ENCODE data around the gene ATG2A. TPM values are rescaled to one million over a fixed set of nuclear protein-coding genes. Genes with fewer than 3 reads are reported as not detected.

ATG2A gene
- total and polyA plus RNA-seq, 9 of the 15 experiments (the other 6 are each of a cell fraction or from before 2014, with no cell fraction given), result 0.25 to 45.9 (median 5.2) TPM

DNA sequence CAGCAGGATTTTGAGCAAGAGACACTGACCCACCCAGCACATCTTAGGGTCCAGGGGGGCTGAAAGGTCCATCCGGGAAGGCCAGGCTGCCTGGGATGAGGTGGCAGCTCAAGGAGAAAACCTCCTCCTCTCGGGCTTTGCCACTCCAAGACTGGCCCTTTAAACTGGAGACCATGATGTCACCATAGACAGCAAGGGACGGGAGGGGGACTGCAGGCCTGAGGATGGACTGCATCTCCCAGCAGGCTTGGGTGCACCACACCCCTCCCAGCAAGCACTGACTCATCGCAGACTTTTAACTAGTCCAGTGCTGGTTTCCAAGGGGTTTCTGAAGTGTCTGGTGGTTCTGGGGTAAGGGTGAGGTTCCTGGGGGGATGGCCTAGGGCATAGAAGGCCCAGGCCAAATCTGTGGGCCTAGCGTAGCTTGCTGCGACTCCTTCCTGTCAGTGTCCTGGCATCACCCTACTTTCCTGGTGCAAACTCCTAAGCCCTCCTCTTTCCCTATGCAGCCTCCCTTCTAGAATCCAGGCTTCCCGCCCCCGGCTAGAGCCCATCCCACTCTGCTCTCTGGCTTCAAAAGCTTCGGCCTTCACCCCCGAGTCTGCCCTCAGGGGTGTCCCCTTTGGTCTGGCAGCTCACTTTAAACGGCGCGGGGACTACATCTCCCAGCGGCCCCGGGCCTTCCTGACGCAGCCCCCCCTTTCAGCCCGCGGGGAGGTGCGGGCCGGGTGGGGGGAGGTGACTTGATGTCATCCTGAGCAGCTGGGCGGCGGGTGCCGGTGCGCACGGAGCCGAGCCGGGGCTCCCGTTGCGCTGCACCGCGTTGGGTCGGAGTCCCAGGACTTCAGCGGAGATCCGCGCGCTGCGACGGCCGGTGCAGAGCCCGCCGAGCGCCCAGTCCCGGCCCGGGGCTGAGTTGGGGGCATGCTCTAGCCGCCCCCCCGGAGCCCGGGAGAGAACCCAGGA is 7.2 kb upstream of the ATG2A start, which contains the start of gene PPP2R5B (continued):
- TF ChIP-seq, protein P1, sequence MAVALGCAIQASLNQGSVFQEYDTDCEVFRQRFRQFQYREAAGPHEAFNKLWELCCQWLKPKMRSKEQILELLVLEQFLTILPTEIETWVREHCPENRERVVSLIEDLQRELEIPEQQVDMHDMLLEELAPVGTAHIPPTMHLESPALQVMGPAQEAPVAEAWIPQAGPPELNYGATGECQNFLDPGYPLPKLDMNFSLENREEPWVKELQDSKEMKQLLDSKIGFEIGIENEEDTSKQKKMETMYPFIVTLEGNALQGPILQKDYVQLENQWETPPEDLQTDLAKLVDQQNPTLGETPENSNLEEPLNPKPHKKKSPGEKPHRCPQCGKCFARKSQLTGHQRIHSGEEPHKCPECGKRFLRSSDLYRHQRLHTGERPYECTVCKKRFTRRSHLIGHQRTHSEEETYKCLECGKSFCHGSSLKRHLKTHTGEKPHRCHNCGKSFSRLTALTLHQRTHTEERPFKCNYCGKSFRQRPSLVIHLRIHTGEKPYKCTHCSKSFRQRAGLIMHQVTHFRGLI (CRISPR knock-in tag; IDR thresholded peaks at IDR 0.05), result no peak
- TF ChIP-seq JUND (IDR thresholded peaks at IDR 0.05; ENCODE audit: borderline replicate concordance, low read depth, low read length), result peak; percentile 100
- peak; percentile 100 for TF ChIP-seq JUND (tag; IDR thresholded peaks at IDR 0.05; ENCODE audit: borderline replicate concordance, low read depth, low read length)
- peak; percentile 63; the same call in 1 of the 2 replicates for TF ChIP-seq KLF6 (CRISPR knock-in tag; IDR thresholded peaks at IDR 0.05; ENCODE audit: borderline replicate concordance)
- 0 out of 2 replicates have a peak, but pooled peaks have one; percentile 28 for TF ChIP-seq CHD2 (IDR thresholded peaks at IDR 0.05; ENCODE audit: low read depth, low read length)
- TF ChIP-seq ZNF77 (CRISPR knock-in tag; IDR thresholded peaks at IDR 0.05), result no peak
- TF ChIP-seq CTCF (IDR thresholded peaks at IDR 0.05 in 2 of 3, conservative IDR thresholded peaks at IDR 0.05 in 1 of 3; ENCODE audit: insufficient read depth in 2 of 3, low read depth in 1 of 3, low read length in 3 of 3), result peak in 1 of 3 experiments; percentile 17; a peak in 1 of 6 replicates
- TF ChIP-seq BRD4 (IDR thresholded peaks at IDR 0.05), result no peak
- peak; percentile 86; the same call in 1 of the 2 replicates for TF ChIP-seq E2F1 (CRISPR knock-in tag; IDR thresholded peaks at IDR 0.05)
- TF ChIP-seq U2AF2 (optimal IDR thresholded peaks at IDR 0.05; ENCODE audit: low read depth, low read length), result no peak
- no peak for TF ChIP-seq PURB (CRISPR knock-in tag; IDR thresholded peaks at IDR 0.05; ENCODE audit: low read depth)
- no peak for TF ChIP-seq DIDO1 (tag; IDR thresholded peaks at IDR 0.05; ENCODE audit: low read depth)
- no peak for TF ChIP-seq PYGO2 (tag; IDR thresholded peaks at IDR 0.05)
- TF ChIP-seq SMARCC2 (IDR thresholded peaks at IDR 0.05; ENCODE audit: low read depth), result no peak
- TF ChIP-seq, protein P2, sequence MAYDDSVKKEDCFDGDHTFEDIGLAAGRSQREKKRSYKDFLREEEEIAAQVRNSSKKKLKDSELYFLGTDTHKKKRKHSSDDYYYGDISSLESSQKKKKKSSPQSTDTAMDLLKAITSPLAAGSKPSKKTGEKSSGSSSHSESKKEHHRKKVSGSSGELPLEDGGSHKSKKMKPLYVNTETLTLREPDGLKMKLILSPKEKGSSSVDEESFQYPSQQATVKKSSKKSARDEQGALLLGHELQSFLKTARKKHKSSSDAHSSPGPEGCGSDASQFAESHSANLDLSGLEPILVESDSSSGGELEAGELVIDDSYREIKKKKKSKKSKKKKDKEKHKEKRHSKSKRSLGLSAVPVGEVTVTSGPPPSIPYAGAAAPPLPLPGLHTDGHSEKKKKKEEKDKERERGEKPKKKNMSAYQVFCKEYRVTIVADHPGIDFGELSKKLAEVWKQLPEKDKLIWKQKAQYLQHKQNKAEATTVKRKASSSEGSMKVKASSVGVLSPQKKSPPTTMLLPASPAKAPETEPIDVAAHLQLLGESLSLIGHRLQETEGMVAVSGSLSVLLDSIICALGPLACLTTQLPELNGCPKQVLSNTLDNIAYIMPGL (CRISPR knock-in tag; IDR thresholded peaks at IDR 0.05), result no peak; the same call in 1 of the 2 replicates
- TF ChIP-seq ZKSCAN1 (IDR thresholded peaks at IDR 0.05; ENCODE audit: low read depth, low read length), result peak; percentile 25; the same call in 1 of the 2 replicates
- no peak for TF ChIP-seq ZZZ3 (IDR thresholded peaks at IDR 0.05)
- TF ChIP-seq, protein P3, sequence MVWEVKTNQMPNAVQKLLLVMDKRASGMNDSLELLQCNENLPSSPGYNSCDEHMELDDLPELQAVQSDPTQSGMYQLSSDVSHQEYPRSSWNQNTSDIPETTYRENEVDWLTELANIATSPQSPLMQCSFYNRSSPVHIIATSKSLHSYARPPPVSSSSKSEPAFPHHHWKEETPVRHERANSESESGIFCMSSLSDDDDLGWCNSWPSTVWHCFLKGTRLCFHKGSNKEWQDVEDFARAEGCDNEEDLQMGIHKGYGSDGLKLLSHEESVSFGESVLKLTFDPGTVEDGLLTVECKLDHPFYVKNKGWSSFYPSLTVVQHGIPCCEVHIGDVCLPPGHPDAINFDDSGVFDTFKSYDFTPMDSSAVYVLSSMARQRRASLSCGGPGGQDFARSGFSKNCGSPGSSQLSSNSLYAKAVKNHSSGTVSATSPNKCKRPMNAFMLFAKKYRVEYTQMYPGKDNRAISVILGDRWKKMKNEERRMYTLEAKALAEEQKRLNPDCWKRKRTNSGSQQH (CRISPR knock-in tag; IDR thresholded peaks at IDR 0.05), result 0 out of 2 replicates have a peak, but pooled peaks have one; percentile 73
- TF ChIP-seq TAF9B (IDR thresholded peaks at IDR 0.05; ENCODE audit: partially characterized antibody), result no peak

Data from K562 (cell line).